HG02678 (cell line): ENCODE data around the gene KSR2.
"Not testable (repeated sequence)": the region's sequence is repeated elsewhere in the genome, so short reads cannot be mapped to it uniquely, and the experiment has no call there.

Experiments used
- ATAC-seq: cut with Tn5 transposase; IDR thresholded peaks from one replicate; pipeline ENCODE4 v1.9.1; 2021; ENCODE audit warnings: mild to moderate bottlenecking, moderate library complexity; ENCODE audit not compliant: unreplicated experiment

KSR2 gene

DNA sequence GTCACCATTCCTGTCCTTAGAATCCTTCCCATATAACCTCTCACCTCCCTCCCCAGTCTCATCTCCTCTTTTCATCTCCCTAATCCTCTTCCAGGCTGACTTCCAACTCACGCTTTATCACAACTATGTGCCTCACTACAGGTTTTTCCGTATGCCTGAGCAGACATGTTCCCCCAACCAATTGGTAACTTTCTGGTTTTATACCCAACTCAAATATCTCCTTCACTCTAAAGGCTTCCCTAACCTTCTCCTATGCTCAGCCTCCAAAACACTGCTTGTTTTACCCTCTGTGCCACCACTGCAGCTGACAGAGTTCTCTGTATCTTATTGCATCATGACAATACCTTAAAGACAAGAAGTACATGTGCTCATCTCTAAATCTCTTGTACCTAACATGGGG, 139.7 kb downstream of the KSR2 start:
- ATAC-seq, result no peak

DNA sequence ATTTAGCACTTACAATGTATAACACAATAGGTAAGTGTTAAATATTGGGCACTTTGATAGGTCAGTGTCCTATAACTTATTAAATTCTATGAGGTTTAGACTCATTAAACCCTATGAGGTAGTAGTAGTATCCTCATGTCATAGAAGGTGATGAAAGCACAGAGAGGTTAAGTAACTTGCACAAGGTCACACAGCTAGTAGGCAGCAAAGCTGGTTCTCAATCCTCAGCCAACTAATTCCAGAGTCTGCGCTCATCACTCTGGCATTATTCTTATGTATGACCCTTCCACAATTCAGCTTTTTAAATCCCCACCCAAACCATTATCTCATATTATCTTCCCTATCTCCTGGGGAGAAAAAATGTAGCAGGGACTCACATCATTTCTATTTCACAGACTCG, 141.1 kb downstream of the KSR2 start:
- ATAC-seq, result no peak

DNA sequence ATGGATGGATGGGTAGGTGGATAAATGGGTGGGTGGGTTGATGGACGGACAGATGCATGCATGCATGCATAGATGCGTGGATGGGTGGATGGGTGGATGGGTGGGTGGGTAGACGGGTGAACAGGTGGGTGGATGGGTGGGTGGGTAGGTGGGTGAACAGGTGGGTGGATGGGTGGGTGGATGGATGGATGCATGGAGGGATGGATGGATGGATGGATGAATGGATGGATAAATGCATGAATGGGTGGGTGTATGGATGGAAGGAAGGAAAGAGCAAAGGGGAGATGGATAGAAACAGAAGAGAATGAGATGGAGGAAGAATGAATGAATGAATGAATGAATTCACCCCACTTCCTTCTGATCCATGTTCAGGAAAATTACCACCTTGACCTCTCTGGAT, 143.0 kb downstream of the KSR2 start:
- no peak for ATAC-seq

DNA sequence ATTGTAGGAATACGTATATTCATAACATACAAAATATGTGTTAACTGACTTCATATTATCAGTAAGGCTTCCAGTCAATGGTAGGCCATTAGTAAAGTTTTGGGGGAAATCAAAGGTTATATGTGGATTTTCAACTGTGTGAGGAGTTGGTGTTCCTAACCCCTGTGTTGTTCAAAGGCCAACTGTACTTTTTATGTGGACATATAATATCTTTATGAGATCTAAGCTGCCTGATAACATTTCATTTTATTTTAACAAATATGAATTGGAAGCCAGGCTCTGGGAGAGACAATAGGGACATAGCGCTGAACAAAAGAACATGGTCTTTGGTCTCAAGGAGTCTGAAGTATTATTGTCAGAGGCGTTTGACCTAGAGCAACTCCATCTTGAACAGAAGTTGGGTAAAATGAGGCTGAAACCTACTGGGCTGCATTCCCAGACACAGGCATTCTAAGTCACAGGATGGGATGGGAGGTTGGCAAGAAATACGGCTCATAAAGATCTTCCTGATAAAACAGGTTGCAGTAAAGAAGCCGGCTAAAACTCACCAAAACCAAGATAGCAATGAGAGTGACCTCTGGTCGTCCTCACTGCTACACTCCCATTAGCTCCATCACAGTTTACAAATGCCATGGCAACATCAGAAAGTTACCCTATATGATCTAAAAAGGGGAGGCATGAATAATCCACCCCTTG, 147.2 kb downstream of the KSR2 start:
- no peak for ATAC-seq

DNA sequence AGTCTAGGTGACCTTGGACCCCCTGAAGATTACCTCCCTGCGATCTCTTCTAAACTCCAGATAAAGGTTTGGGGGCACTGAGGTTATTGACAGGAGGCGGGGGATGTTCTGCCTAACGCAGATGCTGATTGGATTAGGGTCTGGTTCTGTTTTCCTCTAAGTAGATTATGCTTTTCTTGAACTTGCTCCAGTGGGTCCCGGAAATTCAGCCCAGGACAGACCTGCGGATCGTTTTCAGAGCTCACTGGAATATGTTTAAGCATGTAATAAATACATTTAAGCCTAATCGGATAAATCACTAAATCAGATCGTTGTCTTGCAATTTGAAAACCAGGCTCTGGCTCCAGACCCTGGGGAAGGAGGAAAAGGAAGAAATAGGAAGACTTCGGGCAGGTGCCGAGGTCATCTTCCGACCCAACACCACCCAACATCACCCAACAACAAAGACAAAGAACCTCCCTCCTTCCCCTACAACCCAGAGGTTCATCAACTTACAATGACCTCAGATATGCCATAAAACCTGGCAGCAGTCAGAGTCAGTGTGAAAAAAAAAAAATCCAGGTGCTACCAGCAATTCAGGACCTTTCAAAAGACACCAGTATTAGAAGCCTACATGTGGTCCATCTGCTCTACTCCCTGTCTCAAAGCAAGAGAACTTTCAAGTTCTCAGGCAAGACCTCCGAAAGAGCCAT, 148.4 kb downstream of the KSR2 start:
- no peak for ATAC-seq

- no peak for ATAC-seq
These were observed 149.6 kb downstream of the KSR2 start for GRCh38 chr12:117819160-117819559.

GRCh38 chr12:117818400-117818799, 150.4 kb downstream of the KSR2 start:
- no peak for ATAC-seq

DNA sequence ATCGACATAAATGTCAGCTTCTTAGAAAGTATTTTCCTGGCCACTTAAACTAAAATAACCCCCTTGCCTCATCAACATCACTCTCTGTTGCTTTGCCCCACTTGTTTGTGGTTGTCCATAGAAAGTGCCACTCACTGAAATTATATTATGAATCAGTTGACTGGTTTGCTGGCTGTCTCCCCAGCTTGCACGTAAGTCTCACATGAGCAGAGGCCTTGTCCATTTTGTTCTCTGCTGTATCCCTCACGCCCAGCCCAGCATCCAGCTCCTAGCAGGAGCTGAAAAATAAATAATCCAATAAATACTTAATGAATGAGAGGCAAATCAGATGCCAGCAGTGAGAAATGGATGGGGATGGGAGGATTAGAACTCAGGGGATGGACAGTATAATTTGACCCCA, 159.3 kb downstream of the KSR2 start:
- no peak for ATAC-seq

GRCh38 chr12:117807946-117808345, 160.8 kb downstream of the KSR2 start:
- no peak for ATAC-seq

- no peak for ATAC-seq
These were observed 161.4 kb downstream of the KSR2 start for GRCh38 chr12:117807355-117807754.

GRCh38 chr12:117805865-117806264, 162.9 kb downstream of the KSR2 start:
- no peak for ATAC-seq

DNA sequence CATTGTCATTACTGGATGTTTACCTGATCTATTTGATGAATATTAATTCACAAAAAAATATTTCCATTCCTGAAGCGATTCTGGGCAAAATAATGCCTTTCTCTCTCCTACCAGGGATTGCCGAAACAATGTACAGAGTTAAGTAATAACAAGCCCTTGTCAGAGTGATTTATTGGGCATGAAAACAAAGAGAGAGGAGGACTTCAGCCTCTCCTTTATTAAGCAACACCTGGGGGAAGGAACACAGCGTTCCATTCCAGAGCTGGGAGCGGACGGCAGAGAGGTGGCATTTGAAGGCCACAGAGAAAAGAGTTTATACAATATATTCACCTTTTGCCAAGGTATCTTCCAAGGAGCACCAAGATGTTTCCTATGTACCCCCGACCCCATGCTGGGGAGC, 165.8 kb downstream of the KSR2 start:
- ATAC-seq, result no peak

DNA sequence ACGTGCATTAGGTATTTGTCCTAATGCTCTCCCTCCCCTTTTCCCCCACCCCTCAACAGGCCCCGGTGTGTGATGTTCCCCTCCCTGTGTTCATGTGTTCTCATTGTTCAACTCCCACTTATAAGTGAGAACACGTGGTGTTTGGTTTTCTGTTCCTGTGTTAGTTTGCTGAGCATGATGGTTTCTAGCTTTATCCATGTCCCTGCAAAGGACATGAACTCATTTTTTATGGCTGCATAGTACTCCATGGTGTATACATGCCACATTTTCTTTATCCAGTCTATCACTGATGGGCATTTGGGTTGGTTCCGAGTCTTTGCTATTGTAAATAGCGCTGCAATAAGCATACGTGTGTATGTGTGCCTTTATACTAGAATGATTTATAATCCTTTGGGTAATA, 168.1 kb downstream of the KSR2 start:
- not testable (repeated sequence) for ATAC-seq

GRCh38 chr12:117797202-117797601, 171.6 kb downstream of the KSR2 start:
- no peak for ATAC-seq

GRCh38 chr12:117792877-117793424, 175.8 kb downstream of the KSR2 start:
- no peak for ATAC-seq

DNA sequence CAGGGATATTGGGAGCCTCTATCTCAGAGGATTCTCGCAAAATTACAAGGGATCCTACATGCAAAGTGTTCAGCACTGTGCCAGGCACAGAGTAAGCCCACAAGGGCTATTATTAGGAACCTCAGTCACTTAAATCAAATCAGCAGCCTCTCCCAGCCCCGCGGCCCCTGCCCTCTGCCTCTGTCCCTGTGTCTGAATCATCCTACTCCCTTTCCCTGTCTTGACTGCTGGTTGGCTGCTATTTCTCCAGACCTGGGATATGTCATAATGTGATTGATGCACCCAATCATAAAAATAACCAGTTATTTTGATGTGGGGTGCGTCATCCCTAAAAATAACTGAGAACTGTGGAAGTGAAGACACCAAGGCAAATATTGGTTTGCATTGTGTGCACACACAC, 176.3 kb downstream of the KSR2 start:
- ATAC-seq, result no peak

GRCh38 chr12:117790948-117791347, 177.8 kb downstream of the KSR2 start:
- ATAC-seq, result no peak

DNA sequence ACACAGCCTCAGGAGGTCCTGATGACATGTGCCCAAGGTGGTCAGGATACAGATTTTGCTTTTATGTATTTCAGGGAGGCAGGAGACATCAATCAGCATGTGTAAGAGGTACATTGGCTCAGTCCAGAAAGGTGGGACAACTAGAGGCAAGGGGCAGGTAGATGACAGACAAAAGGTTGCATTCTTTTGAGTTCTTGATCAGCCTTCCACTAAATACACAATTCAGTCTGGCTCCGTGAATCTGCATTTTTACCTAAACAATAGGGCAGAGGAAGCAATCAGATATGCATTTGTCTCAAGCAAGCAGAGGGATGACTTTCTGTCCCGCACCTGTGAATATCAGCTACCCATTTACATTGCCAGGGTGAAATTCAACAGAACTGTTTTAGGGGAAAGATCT, 178.6 kb downstream of the KSR2 start:
- no peak for ATAC-seq

DNA sequence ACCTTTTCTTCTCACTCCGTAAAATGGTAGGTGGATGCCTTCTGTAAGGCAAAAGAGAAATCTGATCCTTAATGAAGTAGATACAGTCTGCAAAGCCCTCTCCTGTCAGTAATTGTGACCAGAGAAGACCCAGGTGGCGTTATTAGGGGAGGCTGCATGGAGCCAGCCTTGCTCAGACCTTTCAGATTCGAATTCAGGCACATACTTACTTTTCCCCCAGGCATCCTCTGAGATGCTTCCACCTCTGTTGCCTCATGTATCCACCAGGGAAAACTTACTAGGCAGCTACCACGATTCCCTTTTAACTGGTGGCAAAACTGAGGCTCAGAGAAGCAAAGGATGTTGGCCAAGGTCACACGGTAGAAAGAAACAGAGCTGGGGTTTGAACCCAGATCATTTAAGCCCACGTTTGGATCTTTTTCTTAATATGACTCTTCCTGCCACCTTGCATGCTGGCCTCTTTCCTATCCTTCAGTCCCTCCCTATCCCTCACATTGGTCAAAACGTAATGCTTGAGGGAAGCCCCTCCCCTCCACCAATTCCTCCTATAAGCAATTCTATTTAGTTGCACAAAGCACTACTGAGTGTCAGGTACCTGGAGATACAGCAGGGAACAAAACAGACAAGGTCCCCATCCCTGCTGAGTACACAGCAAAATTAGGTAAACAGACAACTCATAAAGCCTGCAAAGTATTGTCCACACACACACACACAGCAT, 179.4 kb downstream of the KSR2 start:
- no peak for ATAC-seq

- no peak for ATAC-seq
These were observed 190.1 kb downstream of the KSR2 start for GRCh38 chr12:117778656-117779055.

DNA sequence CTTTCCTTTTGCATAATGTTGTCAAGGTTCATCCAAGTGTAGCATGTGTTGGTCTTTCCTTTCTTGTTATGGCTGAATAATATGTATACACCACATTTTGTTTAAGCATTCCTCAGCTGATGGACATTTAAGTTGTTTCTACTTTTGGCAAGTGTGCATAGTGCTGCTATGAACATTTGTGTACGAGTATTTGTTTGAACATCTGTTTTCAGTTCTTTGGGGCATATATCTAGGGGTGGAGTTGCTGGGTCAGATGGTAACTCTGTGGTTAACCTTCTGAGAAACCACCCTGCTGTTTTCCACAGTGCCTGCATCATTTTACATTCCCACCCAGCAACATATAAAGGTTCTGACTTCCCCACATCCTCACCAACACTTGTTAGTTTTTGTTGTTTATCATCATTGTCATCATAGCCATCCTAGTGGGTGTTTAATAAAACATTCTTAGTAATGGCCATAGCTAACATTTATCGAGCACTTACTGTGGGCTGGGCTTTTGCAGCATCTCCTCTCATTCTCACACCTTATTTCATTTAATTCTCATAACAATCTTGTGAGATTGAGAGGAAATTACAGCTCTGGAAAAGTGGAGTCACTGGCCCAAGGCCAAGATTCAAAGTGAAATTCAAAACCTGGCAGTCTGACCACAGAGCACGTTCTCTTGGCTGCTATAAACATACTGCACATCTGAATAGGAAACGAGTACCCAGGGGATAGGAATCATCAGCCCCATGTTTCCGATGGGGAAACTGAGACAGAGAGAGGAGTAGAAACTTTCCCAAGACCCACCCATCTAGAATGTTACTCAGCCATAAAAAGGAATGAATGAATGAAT, 193.6 kb downstream of the KSR2 start:
- no peak for ATAC-seq
